Activated CD8-positive, alpha-beta T cell treated with anti-CD3 and anti-CD28 coated beads, Interleukin-2, amount 10 ng/mL, durations not matched to agents 7 days and 5 days (primary cell): ENCODE data around the gene PLXNA4. TPM values are rescaled to one million over a fixed set of nuclear protein-coding genes. Genes with fewer than 3 reads are reported as not detected.

ENCODE experiments used
- ATAC-seq: fragments of 150-1000 bp; cut with Tn5 transposase; one replicate; pipeline ENCODE4 v1.10.0; 2021; ENCODE audit warnings: moderate library complexity
- CTCF ChIA-PET: fragments of 350-600 bp; sonication (Branson Sonifier 250); formaldehyde crosslinking; loops from one replicate; lab custom pipeline; 2021; ENCODE audit warnings: antibody characterized with exemption; lab: Charles Lee
- POLR2A ChIA-PET: fragments of 350-600 bp; sonication (Branson Sonifier 250); formaldehyde crosslinking; loops from one replicate; lab custom pipeline; 2021; ENCODE audit warnings: antibody characterized with exemption; lab: Charles Lee
- DNase-seq: peaks from one replicate; pipeline ENCODE4 v3.0.0-alpha.2; 2020
- H3K27ac Mint-ChIP-seq: one replicate; pipeline ENCODE4 v1.8.0; 2021; ENCODE audit warnings: mild to moderate bottlenecking, mixed read lengths
- H3K27me3 Mint-ChIP-seq: one replicate; pipeline ENCODE4 v1.8.0; 2021; ENCODE audit warnings: low read depth, mixed read lengths
- H3K36me3 Mint-ChIP-seq: one replicate; pipeline ENCODE4 v1.8.0; 2021; ENCODE audit warnings: low read depth, mixed read lengths
- H3K4me1 Mint-ChIP-seq: one replicate; pipeline ENCODE4 v1.8.0; 2021; ENCODE audit warnings: low read depth, mixed read lengths
- H3K4me3 Mint-ChIP-seq: one replicate; pipeline ENCODE4 v1.8.0; 2021; ENCODE audit warnings: mild to moderate bottlenecking, mixed read lengths
- H3K9me3 Mint-ChIP-seq: one replicate; pipeline ENCODE4 v1.8.0; 2022; ENCODE audit warnings: mixed read lengths; ENCODE audit not compliant: insufficient read depth
- total RNA-seq, 2 experiments: library from RNA; stranded (reverse); gene quantifications; one replicate each; pipeline ENCODE4 v1.2.3, GENCODE V29; 2021

Gene PLXNA4
- total RNA-seq, 2 experiments from 2014 or later: 45.4 to 47.2 TPM

DNA sequence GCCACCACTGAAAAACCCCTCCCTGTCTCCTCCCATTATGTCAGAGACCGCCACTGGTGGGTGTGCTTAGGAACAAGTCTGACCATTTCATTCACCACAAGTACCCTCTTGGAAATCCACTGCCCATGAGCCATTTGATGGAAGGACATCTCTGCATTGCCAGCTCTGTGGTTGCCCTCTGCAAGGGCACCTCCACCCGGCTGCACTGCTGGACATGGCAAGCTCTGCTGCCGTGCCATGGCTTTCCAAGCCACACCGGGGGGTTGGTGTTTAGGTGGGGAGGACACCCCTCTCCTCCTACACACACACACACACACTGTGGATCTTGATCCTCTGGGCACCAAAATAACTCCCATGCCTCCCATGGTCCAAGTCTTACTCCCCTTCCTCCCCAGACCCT, 5.2 kb upstream of the PLXNA4 start:
- DNase-seq (no peak), ATAC-seq (no peak)
- ChIA-PET CTCF (interaction anchor here (0.8 to 9.3 kb wide), 31 partner anchors 9 to 855 kb away, joined by 3 to 312 read pairs (median 6); no protein-coding TSS in a partner anchor), POLR2A (no interaction called here)
- Mint-ChIP-seq H3K4me3 (no peak overlapping the region), H3K4me1 (peaks cover 30% of the 10 kb centered on the region), H3K36me3 (no peaks in the 10 kb centered on the region), H3K27me3 (peaks cover 38% of the 10 kb centered on the region), H3K9me3 (no peaks in the 10 kb centered on the region), H3K27ac (peak overlapping the region; percentile 19)

DNA sequence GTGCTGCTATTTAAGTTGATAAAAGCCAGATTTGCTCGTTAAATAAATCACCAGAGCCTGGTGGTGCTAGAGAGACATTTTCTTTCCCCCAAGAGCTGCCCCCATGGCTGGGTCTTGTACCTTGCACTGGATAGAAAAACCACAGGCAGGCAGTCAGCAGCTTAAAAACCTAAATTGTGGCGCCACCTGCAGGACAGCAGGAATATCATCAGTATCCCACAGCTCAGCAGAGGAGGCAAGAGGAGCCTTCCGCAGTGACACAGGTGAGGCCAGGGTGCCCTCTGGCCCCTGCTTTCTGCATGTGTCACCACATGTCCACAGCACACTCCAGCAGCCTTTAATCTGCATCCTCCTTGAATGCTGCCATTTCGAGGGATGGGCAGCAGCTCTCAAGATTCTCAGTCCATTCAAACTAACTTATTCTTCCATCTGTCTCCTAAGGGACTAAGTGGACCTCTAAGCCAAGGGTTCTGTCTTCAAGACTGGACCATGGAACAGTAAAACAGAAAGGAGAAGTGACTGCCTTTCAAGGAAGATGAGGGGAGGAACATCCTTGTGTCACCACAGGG, 4.5 kb upstream of the PLXNA4 start:
- H3K27ac Mint-ChIP-seq: no peak overlapping the region
- ChIA-PET CTCF (interaction anchor here (0.7 to 9.3 kb wide), 76 partner anchors 10 to 892 kb away, joined by 3 to 312 read pairs (median 4); no protein-coding TSS in a partner anchor), POLR2A (interaction anchor here (1.2 kb wide), 1 partner anchor 260 kb away, joined by 3 read pairs; no protein-coding TSS in a partner anchor)
- DNase-seq (peak; percentile 89), ATAC-seq (peak; percentile 78)
- H3K27me3 Mint-ChIP-seq: peaks cover 38% of the 10 kb centered on the region
- peaks cover 30% of the 10 kb centered on the region for H3K4me1 Mint-ChIP-seq
- no peaks in the 10 kb centered on the region for H3K9me3 Mint-ChIP-seq
- no peak overlapping the region for H3K4me3 Mint-ChIP-seq
- no peaks in the 10 kb centered on the region for H3K36me3 Mint-ChIP-seq

DNA sequence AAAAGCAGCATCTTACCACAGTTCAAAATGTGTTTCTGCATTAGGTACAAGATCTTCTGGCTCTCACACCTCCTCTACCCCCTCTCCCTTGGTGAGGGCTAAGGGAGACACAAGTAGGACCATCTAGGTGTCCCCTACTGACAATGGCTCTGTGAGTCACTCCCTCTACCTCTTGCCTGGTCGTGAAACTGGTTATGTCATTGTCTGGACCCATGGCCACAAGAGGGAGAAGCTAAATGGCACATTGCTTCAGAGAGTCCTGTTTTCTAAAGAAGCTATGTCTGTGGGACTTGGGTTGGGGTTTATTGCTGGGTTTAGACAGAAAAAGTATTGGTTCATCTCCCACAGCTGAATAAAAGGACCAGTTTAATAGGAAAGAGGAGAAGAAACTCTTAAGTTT, 4.0 kb upstream of the PLXNA4 start:
- H3K4me3 Mint-ChIP-seq: no peak overlapping the region
- H3K27ac Mint-ChIP-seq: peak overlapping the region; percentile 53
- peaks cover 39% of the 10 kb centered on the region for H3K27me3 Mint-ChIP-seq
- ATAC-seq: no peak
- peaks cover 30% of the 10 kb centered on the region for H3K4me1 Mint-ChIP-seq
- peaks cover 1% of the 10 kb centered on the region for H3K36me3 Mint-ChIP-seq
- DNase-seq: peak; percentile 46
- H3K9me3 Mint-ChIP-seq: no peaks in the 10 kb centered on the region
- CTCF ChIA-PET: interaction anchor here (0.7 to 9.3 kb wide), 77 partner anchors 10 to 892 kb away, joined by 3 to 312 read pairs (median 4); no protein-coding TSS in a partner anchor
- POLR2A ChIA-PET: interaction anchor here (1.2 kb wide), 1 partner anchor 260 kb away, joined by 3 read pairs; no protein-coding TSS in a partner anchor

DNA sequence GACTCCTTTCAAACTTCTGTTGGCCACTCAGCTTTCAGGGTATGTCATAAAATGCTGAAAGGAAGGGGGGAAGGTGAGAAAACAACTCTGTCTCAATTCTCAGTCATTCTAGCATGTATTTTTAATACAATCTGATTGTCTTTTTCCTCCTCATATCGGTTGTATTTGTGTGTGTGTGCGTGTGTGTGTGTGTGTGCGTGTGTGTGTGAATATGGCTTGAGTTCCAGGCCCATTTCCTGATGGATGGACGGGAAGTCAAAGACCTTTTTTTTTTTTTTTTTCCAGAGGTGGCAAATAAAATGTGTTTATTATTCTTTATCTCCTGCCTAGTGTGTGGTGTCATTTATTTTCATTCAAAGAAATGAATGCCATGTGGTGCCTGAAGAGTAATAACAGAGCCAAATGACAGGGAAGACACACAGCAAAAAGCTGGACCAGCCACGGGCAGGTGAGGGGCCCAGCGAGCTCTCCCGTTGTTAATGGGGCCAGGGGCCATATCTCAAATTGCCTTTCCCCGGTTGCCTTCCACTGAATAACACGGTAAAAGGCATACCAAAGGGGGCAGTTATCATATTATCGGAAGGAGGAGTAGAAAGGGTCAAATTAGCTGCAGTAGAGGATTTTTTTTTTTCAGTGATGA, 3.1 kb upstream of the PLXNA4 start:
- no peak for DNase-seq
- CTCF ChIA-PET: interaction anchor here (0.8 to 9.3 kb wide), 14 partner anchors 23 to 261 kb away, joined by 3 to 312 read pairs (median 9); no protein-coding TSS in a partner anchor
- Mint-ChIP-seq H3K9me3 (no peaks in the 10 kb centered on the region), H3K4me3 (no peak overlapping the region), H3K27ac (no peak overlapping the region), H3K27me3 (peaks cover 42% of the 10 kb centered on the region), H3K4me1 (peaks cover 38% of the 10 kb centered on the region), H3K36me3 (peaks cover 10% of the 10 kb centered on the region)
- POLR2A ChIA-PET: no interaction called here
- ATAC-seq: no peak

DNA sequence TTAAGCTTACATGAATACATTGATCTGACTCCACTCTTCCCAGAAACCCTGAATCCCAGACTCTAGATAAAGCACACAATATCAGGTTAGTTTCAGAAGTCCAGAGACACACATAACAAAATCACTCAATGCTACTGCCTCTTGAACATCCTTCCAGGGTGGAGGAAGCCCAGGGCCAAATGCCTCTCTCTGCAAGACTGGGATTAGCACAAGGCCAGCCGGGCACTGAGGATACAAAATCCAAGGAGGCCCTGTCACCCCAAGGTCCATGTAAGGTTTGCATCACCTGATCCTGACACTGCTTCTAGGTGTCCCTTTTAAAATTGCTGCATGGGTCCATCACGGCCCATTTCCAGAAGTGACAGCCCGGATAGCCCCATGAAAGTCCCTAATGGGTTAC, 2.6 kb upstream of the PLXNA4 start:
- Mint-ChIP-seq H3K27me3 (peaks cover 45% of the 10 kb centered on the region), H3K9me3 (no peaks in the 10 kb centered on the region), H3K4me1 (peaks cover 44% of the 10 kb centered on the region), H3K27ac (no peak overlapping the region), H3K4me3 (no peak overlapping the region), H3K36me3 (peaks cover 16% of the 10 kb centered on the region)
- ChIA-PET POLR2A (no interaction called here), CTCF (interaction anchor here (0.8 to 9.3 kb wide), 6 partner anchors 108 to 260 kb away, joined by 3 to 312 read pairs (median 18); no protein-coding TSS in a partner anchor)
- no peak for ATAC-seq
- DNase-seq: no peak

DNA sequence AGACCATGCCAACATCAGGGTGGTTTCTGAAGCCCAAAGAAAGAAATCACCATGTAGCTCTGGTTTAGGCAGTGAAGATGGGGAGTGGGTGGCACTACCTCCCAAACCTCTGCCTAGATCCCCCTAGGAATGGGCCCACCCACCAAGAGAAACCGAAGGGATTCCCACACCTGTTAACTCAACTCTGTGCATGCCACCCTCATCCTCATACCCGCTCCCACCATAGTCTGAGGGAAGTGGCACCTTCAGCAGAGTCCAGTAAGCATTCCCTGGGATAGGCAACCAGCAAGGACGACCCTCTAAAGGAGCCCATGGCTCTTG, 1.7 kb upstream of the PLXNA4 start:
- Mint-ChIP-seq H3K4me1 (peaks cover 52% of the 10 kb centered on the region), H3K27me3 (peaks cover 53% of the 10 kb centered on the region), H3K4me3 (peak overlapping the region; percentile 75), H3K27ac (no peak overlapping the region), H3K36me3 (peaks cover 24% of the 10 kb centered on the region), H3K9me3 (no peaks in the 10 kb centered on the region)
- DNase-seq: no peak
- POLR2A ChIA-PET: interaction anchor here (0.6 kb wide), 1 partner anchor 20 kb away, joined by 3 read pairs; no protein-coding TSS in a partner anchor
- CTCF ChIA-PET: interaction anchor here (1.1 to 9.3 kb wide), 6 partner anchors 21 to 260 kb away, joined by 3 to 312 read pairs (median 3); no protein-coding TSS in a partner anchor
- no peak for ATAC-seq

DNA sequence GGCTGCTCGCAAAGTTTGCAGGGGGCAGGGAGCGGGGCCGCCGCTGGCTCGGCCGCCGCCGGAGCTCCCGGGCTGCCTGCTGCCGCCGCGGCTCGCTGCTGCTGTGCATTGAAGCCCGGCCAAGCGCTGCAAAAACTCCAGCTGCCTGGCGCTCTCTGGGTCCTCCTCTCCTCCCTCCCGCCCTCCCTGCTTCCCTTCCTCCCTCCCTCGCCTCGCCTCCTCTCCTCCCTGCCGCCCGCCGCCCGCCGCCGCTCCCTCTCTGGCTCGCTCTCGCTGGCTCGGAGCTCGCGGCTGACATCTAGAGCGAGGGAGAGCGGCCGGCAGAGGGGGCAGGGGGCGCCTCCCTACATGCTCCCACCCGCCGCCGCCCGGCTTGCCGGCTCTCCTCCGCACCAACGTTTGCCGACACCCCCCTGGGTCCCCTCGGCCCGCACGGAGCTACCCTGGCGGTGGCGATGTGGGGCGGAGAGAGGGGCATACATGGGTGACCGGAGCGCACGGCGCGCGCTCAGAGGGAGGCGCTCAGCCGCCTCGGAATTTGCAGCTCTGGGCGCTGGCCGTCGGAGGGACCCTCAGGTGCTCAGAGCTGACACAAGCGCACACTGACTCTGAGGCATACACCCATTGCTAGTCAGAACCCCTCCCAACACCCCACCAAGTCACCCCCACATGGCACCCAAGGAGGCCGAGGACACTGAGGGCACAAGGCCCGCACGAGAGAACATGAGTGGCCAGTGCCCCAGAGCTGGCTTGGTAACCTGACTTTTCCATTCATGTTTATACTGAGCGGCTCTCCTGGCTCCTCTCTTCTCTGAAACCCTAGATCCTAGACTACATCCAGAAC, 1.2 kb upstream of the PLXNA4 start:
- peak; percentile 56 for DNase-seq
- ChIA-PET POLR2A (interaction anchor here (0.6 kb wide), 1 partner anchor 19 kb away, joined by 3 read pairs; no protein-coding TSS in a partner anchor), CTCF (interaction anchor here (0.9 to 9.3 kb wide), 6 partner anchors 20 to 181 kb away, joined by 3 to 312 read pairs (median 3); no protein-coding TSS in a partner anchor)
- Mint-ChIP-seq H3K27me3 (peaks cover 58% of the 10 kb centered on the region), H3K4me1 (peaks cover 58% of the 10 kb centered on the region), H3K36me3 (peaks cover 30% of the 10 kb centered on the region), H3K4me3 (peak overlapping the region; percentile 75), H3K27ac (no peak overlapping the region), H3K9me3 (no peaks in the 10 kb centered on the region)
- peak; percentile 37 for ATAC-seq

DNA sequence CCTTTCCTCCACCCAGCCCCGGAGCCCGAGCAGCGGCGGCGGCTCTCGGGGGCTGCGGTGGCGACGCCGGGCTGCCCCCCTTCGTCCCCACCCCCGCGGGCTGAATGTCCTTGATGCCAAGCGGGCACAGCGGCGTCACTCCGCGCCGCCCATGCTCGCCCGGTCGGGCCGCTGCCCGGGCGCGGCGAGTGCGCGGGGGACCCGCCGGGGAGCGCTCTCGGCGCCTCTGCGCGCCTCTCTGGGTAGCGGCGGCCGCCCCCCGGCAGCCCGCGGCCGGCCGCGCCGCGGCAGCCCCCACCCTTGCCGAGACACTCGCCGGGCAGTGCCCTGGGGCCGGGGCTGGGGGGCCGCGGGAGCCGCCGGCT, 433 bp upstream of the PLXNA4 start:
- peaks cover 37% of the 10 kb centered on the region for H3K36me3 Mint-ChIP-seq
- ChIA-PET CTCF (interaction anchor here (0.9 to 9.3 kb wide), 5 partner anchors 13 to 180 kb away, joined by 3 to 312 read pairs (median 3); no protein-coding TSS in a partner anchor), POLR2A (no interaction called here)
- H3K4me3 Mint-ChIP-seq: peak overlapping the region; percentile 89
- no peak overlapping the region for H3K27ac Mint-ChIP-seq
- no peaks in the 10 kb centered on the region for H3K9me3 Mint-ChIP-seq
- peaks cover 65% of the 10 kb centered on the region for H3K4me1 Mint-ChIP-seq
- H3K27me3 Mint-ChIP-seq: peaks cover 64% of the 10 kb centered on the region
- no peak for DNase-seq
- ATAC-seq: peak; percentile 25

DNA sequence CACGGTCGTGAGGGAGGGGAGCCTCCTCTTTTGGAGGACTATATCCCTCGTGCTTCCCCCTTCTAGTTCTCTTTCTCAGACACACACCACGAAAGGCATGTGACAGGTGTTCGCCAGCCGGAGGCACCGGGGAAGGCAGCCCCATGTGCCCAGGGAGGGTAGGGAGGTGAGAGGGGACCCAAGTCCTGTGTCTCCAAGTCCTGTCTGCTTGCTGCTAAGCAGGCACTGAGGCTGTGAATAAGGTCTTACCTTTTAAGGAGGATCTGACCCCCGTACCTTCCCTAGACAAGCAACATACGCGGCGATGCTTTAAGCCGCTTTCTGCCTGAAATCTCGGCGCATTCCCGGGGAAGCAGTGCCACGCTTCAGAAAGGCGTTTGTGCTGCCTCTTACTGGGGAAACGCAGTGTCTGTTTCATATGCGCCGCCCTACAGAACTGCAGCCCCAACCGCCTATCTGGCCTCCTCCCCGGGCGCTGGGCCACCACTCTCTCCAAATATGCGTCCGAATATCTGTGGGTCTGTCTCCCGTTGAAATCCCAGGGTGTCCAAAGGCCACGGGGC, 770 bp downstream of the PLXNA4 start:
- ATAC-seq (peak; percentile 60), DNase-seq (peak; percentile 57)
- CTCF ChIA-PET: interaction anchor here (1.2 to 9.3 kb wide), 3 partner anchors 14 to 257 kb away, joined by 3 to 312 read pairs (median 6); no protein-coding TSS in a partner anchor
- no peaks in the 10 kb centered on the region for H3K9me3 Mint-ChIP-seq
- POLR2A ChIA-PET: no interaction called here
- H3K4me1 Mint-ChIP-seq: peaks cover 64% of the 10 kb centered on the region
- peaks cover 72% of the 10 kb centered on the region for H3K27me3 Mint-ChIP-seq
- H3K4me3 Mint-ChIP-seq: peak overlapping the region; percentile 89
- peaks cover 48% of the 10 kb centered on the region for H3K36me3 Mint-ChIP-seq
- no peak overlapping the region for H3K27ac Mint-ChIP-seq

DNA sequence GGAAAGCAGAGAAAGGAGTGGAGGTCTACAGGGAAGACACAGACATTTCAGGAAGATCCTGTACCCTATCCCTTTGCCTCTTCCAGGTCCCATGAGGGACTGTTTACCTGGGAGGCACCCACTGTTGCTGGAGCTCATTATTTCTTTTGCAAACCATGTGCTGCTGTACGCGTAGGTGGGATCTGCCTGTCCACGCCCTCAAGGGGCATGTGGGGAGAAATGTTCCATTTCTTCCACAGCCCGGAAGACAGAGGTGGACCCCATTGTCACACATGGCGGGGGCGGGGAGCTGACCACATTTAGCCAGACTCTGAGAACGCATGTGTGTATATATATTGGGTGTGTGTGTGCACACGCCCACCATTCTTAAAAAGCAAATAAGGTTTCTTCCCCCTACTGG, 2.0 kb downstream of the PLXNA4 start:
- DNase-seq: no peak
- H3K4me1 Mint-ChIP-seq: peaks cover 63% of the 10 kb centered on the region
- H3K36me3 Mint-ChIP-seq: peaks cover 55% of the 10 kb centered on the region
- CTCF ChIA-PET: interaction anchor here (1.2 to 9.3 kb wide), 4 partner anchors 143 to 256 kb away, joined by 3 to 312 read pairs (median 6); no protein-coding TSS in a partner anchor
- H3K27ac Mint-ChIP-seq: no peak overlapping the region
- H3K4me3 Mint-ChIP-seq: peak overlapping the region; percentile 89
- no peak for ATAC-seq
- peaks cover 75% of the 10 kb centered on the region for H3K27me3 Mint-ChIP-seq
- H3K9me3 Mint-ChIP-seq: no peaks in the 10 kb centered on the region
- POLR2A ChIA-PET: no interaction called here
